IPS-20b (cell line): ENCODE data around the gene CFAP97.
"Not testable (repeated sequence)": the region's sequence is repeated elsewhere in the genome, so short reads cannot be mapped to it uniquely, and the experiment has no call there.

Source experiments
- H3K27ac ChIP-seq: one replicate; pipeline ENCODE4 v1.5.1; 2013; ENCODE audit warnings: low read length
- H3K27me3 ChIP-seq: 2 replicates; pipeline ENCODE4 v1.6.1; 2013; ENCODE audit warnings: mild to moderate bottlenecking, low read length, inconsistent platforms; ENCODE audit not compliant: insufficient read depth
- H3K36me3 ChIP-seq: 2 replicates; pipeline ENCODE4 v1.6.1; 2013; ENCODE audit warnings: low read depth, mild to moderate bottlenecking, inconsistent platforms, low read length, moderate library complexity; ENCODE audit not compliant: insufficient read depth
- H3K4me1 ChIP-seq: 2 replicates; pipeline ENCODE4 v1.6.1; 2013; ENCODE audit warnings: mild to moderate bottlenecking, control low read depth, inconsistent platforms, low read length, moderate library complexity; ENCODE audit not compliant: insufficient read depth
- H3K4me3 ChIP-seq: 2 replicates; pipeline ENCODE4 v1.5.1; 2013; ENCODE audit warnings: mild to moderate bottlenecking, low read length, inconsistent platforms
- H3K9ac ChIP-seq: 2 replicates; pipeline ENCODE4 v1.6.1; 2013; ENCODE audit warnings: low read depth, mild to moderate bottlenecking, inconsistent platforms, low read length, moderate library complexity
- H3K9me3 ChIP-seq: 2 replicates; pipeline ENCODE4 v1.6.1; 2013; ENCODE audit warnings: mild to moderate bottlenecking, low read depth, low read length, inconsistent platforms; ENCODE audit not compliant: insufficient read depth

Gene CFAP97

DNA sequence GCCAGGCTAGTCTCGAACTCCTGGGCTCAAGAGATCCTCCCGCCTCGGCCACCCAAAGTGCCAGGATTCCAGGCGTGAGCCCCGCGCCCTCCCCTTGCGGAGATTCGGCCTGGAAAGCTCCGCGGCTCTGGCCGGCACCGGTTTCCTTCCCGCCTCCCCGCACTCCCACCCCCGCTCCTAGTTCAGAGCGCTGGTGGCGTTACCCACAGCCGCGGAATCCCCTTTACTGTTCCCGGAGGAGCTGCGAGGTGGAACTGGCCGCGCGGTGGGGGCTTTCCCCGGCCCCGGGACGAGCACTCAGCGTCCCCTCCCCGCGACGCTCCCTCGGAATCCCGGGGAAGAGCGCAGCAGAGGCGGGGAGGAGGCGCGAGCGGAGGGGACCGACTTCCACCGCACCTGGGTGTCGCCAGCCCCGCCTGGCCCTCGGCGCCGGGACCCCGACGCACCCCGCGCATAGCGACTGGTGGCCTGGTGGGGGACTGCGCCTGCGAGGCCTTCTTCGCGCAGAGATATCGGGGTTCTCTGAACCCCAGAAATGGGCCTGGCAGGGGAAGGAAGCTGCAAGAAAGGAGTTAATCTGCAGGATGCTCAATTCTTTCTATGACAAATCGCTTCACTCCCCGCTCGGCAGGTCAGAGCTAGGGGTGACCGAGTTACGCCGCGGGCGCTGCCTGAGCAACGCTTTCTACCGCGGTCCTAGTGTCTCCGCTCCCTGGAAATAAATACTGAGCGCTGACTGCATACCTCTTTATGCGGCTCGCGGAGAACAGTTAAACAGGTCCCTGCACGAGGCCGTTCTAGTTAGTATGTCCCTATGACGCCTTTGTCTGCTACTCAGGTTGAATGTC lies 75.3 kb downstream of the CFAP97 start:
- peak overlapping the region; percentile 74 for H3K4me3 ChIP-seq
- H3K9ac ChIP-seq, result peak overlapping the region; percentile 54; the same call in 1 of the 2 replicates
- no peaks in the 10 kb centered on the region for H3K9me3 ChIP-seq
- H3K4me1 ChIP-seq, result no peaks in the 10 kb centered on the region
- H3K27me3 ChIP-seq, result peaks cover 34% of the 10 kb centered on the region
- no peaks in the 10 kb centered on the region for H3K36me3 ChIP-seq
- no peak overlapping the region for H3K27ac ChIP-seq

DNA sequence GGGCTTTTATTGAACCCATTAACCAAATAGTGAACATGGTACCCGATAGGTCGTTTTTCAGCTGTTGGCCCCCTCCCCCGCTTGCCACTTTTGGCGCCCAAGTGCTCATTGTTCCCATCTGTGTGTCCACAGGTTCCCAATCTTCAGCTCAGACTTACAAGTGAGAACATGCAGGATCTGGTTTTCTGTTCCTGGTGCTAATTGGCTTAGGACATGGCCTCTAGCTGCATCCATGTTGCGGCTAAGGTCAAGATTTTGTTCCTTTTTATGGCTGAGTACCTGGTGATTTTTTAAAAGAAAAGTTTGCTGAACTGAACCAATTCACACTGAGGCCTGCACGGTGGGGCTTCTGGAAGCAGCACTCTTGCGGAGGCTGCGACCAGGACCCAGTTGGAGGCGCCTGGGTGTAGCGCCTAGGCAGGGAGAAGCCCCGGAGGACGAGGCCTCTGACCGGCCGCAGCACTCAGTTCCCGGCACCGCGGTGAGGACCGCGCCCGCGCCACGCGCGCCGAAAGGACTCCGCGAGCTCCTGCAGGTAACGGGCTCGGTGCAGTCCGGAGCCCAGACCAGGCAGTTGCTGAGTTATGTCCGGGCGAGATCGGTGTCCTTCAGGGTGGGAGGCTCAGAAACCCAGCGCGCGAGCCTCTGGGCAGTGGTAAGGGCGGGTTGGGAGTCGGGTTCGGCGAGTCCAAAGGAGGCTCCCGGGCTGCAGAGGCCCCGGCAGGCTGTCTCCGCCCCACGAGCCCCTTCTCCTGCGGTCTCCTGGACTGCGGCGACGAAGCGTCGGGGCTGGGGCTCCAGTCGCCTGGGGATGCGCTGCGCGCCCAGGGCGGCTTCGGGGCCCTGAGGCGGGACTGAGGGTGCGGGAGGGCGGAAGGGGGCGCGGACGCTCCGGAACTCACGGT lies 76.5 kb downstream of the CFAP97 start:
- no peaks in the 10 kb centered on the region for H3K9me3 ChIP-seq
- peaks cover 34% of the 10 kb centered on the region for H3K27me3 ChIP-seq
- peak overlapping the region; percentile 74 for H3K4me3 ChIP-seq
- H3K27ac ChIP-seq, result no peak overlapping the region
- peak overlapping the region; percentile 65; the same call in 1 of the 2 replicates for H3K9ac ChIP-seq
- H3K36me3 ChIP-seq, result no peaks in the 10 kb centered on the region
- no peaks in the 10 kb centered on the region for H3K4me1 ChIP-seq

DNA sequence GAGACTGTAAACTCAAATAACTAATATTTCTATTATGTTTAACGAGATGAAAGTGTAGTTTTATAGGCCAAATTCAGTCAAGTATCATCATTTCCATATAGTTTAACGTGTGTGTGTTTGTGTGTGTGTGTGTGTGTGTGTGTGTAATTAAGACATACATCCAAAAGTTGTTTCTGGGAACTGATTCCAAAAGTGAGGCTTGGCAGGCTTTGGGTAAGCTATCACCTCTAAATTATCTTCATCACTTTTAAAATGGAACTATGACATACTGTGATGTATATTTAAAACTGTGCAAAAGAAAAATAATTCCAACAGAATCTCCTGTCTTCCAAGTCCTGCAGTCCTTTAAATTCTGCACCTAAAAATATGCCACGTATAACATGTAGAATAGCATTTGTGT lies 79.8 kb downstream of the CFAP97 start:
- Histone ChIP-seq H3K9me3 (no peaks in the 10 kb centered on the region), H3K36me3 (no peaks in the 10 kb centered on the region), H3K4me1 (peaks cover 9% of the 10 kb centered on the region; the same call in 1 of the 2 replicates), H3K27ac (no peak overlapping the region), H3K27me3 (peaks cover 25% of the 10 kb centered on the region), H3K9ac (no peak overlapping the region), H3K4me3 (no peak overlapping the region)

DNA sequence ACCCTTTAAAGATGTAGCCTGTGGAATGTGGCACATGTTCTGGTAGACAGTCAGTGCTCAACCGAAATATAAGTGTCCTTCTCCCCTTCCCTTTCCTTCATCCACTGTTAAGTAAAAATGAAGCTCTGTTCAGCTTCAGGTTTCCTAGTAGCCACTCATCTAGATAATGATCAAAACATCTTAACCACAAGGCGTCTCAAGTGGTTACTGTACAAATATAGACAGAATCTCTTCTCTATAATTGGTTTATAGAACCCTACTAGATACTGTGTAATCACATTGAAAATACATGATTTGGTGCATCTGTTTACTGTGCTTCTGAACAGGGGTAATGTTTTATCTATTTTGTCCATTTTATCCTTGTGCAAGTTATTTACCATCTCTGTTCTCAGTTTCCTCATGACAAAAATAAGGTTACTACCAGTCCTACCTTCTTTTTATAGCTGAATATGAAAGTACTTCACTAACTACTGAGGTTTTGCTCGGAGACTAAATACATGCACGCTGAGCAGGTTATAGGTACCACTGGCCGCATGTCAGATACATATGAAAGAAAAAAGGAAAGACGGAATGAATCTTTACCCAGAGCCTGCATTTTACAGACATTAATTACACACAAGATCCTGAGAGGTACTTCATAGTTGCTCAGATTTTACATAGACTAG lies 81.0 kb downstream of the CFAP97 start:
- Histone ChIP-seq H3K9ac (no peak overlapping the region), H3K36me3 (no peaks in the 10 kb centered on the region), H3K27ac (no peak overlapping the region), H3K9me3 (no peaks in the 10 kb centered on the region), H3K27me3 (peaks cover 13% of the 10 kb centered on the region), H3K4me1 (peaks cover 9% of the 10 kb centered on the region; the same call in 1 of the 2 replicates), H3K4me3 (no peak overlapping the region)

DNA sequence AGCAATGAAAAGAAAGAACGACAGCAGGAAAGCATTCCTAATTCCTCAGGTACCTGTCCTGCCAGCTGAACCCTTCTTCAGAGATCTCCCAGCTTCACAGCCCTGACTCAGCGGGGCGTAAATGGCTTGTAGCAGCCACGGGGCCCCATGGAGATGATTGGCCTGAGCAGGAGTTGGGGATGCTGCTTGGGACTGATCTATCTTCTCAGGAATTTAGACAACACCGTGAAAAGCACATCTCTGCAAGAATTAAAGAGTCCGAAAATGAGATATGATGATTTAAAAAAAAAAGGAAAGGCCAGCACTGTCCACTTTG lies 83.2 kb downstream of the CFAP97 start:
- Histone ChIP-seq H3K27me3 (no peaks in the 10 kb centered on the region), H3K4me3 (no peak overlapping the region), H3K27ac (no peak overlapping the region), H3K9me3 (no peaks in the 10 kb centered on the region), H3K9ac (peak overlapping the region; percentile 39; the same call in 1 of the 2 replicates), H3K36me3 (no peaks in the 10 kb centered on the region), H3K4me1 (peaks cover 11% of the 10 kb centered on the region; the same call in 1 of the 2 replicates)

DNA sequence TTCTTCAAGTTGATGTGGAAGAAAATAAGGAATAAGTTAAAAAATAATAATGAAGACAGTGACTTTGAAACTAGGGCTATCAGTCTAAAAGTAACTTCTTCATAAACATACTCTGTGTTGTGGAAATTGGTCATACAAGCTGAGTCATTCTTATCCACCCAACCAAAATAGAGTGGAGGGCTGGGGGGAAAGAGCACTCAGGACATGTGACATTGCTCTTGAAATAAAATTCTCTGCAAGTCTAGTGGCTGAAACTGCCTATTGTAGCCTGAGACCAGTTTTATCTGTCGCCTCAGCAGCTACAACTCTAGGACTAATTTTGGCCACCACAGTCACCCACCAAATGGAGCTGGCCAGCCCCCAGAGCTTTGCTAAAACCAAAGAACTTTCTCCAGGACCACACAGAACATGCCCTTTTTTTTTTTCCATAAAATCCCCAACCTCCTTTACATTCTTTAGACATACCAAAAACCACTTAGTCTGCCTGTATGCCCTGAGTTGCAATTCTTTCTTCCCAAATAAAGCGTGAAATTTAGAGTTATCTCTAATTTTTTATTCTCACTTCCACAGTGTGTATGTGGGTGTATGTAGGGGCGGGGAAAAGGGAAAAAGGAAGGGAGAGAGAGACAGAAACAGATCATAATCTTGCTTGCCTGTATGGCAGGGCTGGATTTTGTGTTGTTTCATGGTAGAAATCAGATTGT lies 83.7 kb downstream of the CFAP97 start:
- Histone ChIP-seq H3K27me3 (no peaks in the 10 kb centered on the region), H3K9ac (peak overlapping the region; percentile 39; the same call in 1 of the 2 replicates), H3K36me3 (no peaks in the 10 kb centered on the region), H3K4me1 (peaks cover 11% of the 10 kb centered on the region; the same call in 1 of the 2 replicates), H3K4me3 (no peak overlapping the region), H3K9me3 (no peaks in the 10 kb centered on the region), H3K27ac (no peak overlapping the region)

DNA sequence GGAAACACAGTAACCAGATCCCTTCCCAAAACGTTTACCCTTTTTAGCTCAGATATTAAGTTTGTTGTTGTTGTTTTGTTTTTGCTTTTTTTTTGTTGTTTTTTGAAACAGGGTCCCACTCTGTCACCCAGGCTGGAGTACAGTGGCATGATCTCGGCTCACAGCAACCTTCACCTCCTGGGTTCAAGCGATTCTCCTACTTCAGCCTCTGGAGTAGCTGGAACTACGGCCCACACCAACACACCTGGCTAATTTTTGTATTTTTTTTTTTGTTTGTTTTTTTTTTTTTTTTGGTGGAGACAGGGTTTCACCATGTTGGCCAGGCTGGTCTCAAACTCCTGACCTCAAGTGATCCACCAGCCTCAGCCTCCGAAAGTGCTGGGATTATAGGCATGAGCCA lies 84.3 kb downstream of the CFAP97 start:
- not testable (repeated sequence) for H3K4me3 ChIP-seq, H3K9me3 ChIP-seq, H3K27ac ChIP-seq, H3K36me3 ChIP-seq, H3K27me3 ChIP-seq, H3K9ac ChIP-seq
- peaks cover 11% of the 10 kb centered on the region; the same call in 1 of the 2 replicates for H3K4me1 ChIP-seq

DNA sequence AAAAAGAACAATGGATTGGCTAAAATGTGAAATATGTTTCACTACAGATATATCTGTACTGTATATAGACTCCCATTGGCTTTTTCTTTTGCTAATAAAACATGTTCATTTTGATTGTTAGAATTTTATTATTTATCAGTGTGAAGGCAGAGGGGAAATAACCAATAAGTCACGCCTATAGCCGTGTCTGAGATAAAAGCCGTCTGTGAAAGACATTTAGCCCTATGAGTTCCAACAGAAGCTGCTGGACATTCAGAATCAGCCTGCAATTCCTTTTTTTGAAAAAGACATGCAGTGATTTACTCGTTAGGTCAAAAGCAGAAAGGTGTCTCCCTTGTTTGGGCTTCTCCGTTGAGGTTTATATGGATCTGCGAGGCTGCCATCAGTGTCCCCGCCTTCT lies 84.9 kb downstream of the CFAP97 start:
- no peak overlapping the region for H3K9ac ChIP-seq
- H3K36me3 ChIP-seq, result no peaks in the 10 kb centered on the region
- no peaks in the 10 kb centered on the region for H3K9me3 ChIP-seq
- H3K27me3 ChIP-seq, result no peaks in the 10 kb centered on the region
- peaks cover 11% of the 10 kb centered on the region; the same call in 1 of the 2 replicates for H3K4me1 ChIP-seq
- H3K27ac ChIP-seq, result no peak overlapping the region
- H3K4me3 ChIP-seq, result no peak overlapping the region

DNA sequence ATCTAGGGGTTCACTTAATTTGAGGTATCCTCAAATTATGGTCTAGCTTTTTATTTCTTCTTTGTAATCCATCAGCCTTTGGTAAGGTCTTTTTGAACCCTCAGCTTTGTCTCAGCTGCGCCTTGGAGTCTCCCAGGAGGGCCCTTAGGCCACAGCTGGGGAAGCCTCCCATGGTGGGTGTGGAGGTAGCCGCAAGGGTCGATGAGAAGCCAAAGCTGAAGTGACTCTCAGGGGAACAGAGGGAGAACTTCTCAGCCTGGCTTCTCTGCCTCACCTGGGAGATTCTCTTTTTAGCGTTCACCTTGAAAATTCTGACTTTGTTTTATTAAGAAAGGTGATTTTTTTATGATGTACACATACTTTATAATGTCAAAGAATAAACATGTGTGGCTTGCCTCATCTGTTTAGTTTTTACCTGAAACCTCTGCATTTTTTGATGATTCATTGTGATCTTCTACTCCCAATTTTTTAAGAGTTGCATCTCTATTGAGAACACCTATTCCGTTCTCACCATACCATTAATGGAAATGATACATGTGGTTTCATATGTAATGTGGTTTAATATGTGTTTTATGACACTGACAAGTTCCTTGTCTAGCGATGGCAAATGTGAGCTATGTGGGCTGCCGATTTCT lies 86.4 kb downstream of the CFAP97 start:
- Histone ChIP-seq H3K9me3 (no peaks in the 10 kb centered on the region), H3K4me3 (no peak overlapping the region), H3K36me3 (no peaks in the 10 kb centered on the region), H3K4me1 (peaks cover 11% of the 10 kb centered on the region; the same call in 1 of the 2 replicates), H3K27ac (no peak overlapping the region), H3K27me3 (no peaks in the 10 kb centered on the region), H3K9ac (no peak overlapping the region)

DNA sequence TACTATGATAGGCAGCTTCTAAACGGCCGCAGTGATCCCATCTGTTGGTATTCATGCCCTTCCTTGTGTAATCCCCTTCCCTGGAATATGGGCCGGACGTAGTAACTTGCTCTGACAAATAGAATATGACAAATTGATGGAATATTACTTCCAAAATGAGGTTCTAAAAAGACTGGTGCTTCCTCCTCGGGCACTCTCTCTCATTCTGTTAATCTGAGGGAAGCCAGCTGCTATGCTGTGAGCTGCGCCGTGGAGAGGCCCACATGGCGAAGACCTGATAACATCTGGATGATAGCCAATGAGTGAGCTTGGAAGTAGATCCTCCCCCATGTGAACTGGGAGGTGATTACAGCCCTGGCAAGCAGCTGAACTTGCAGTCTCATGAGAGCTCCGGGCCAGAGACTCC lies 88.0 kb downstream of the CFAP97 start:
- no peak overlapping the region for H3K27ac ChIP-seq
- no peaks in the 10 kb centered on the region for H3K27me3 ChIP-seq
- no peak overlapping the region for H3K4me3 ChIP-seq
- H3K9ac ChIP-seq, result no peak overlapping the region
- peaks cover 11% of the 10 kb centered on the region; the same call in 1 of the 2 replicates for H3K4me1 ChIP-seq
- no peaks in the 10 kb centered on the region for H3K9me3 ChIP-seq
- H3K36me3 ChIP-seq, result no peaks in the 10 kb centered on the region
